Calu3 (cell line): ENCODE measurements around the gene GPR68. TPM values are rescaled to one million over a fixed set of nuclear protein-coding genes. Genes with fewer than 3 reads are reported as not detected.
"Not testable (repeated sequence)": the region's sequence is repeated elsewhere in the genome, so short reads cannot be mapped to it uniquely, and the experiment has no call there.

Experiments
- BruUV-seq: library from RNA; stranded (reverse); fragments of 400-500 nt; replicated peaks from 2 replicates; lab custom pipeline; 2021; lab: Mats Ljungman, UMichigan
- CTCF ChIA-PET: fragments of 300-600 bp; sonication (Branson Sonifier 250); formaldehyde crosslinking; loops from one replicate; lab custom pipeline; 2022; ENCODE audit warnings: antibody characterized with exemption; lab: Charles Lee
- DNase-seq: peaks from one replicate; pipeline ENCODE4 v3.0.0; 2022
- H3K27ac Mint-ChIP-seq: one replicate; pipeline ENCODE4 v1.8.0; 2022; ENCODE audit warnings: mixed read lengths; ENCODE audit not compliant: unreplicated experiment
- H3K27me3 Mint-ChIP-seq: one replicate; pipeline ENCODE4 v1.8.0; 2022; ENCODE audit warnings: mixed read lengths; ENCODE audit not compliant: unreplicated experiment
- H3K36me3 Mint-ChIP-seq: one replicate; pipeline ENCODE4 v1.8.0; 2022; ENCODE audit warnings: mild to moderate bottlenecking, moderate library complexity, mixed read lengths; ENCODE audit not compliant: insufficient read depth, unreplicated experiment
- H3K4me1 Mint-ChIP-seq: one replicate; pipeline ENCODE4 v1.8.0; 2022; ENCODE audit warnings: mild to moderate bottlenecking, low read depth, mixed read lengths; ENCODE audit not compliant: unreplicated experiment
- H3K4me3 Mint-ChIP-seq: one replicate; pipeline ENCODE4 v1.8.0; 2022; ENCODE audit warnings: mild to moderate bottlenecking, low read depth, moderate library complexity, mixed read lengths; ENCODE audit not compliant: unreplicated experiment
- H3K9me3 Mint-ChIP-seq: one replicate; pipeline ENCODE4 v1.8.0; 2022; ENCODE audit warnings: low read depth, mixed read lengths; ENCODE audit not compliant: unreplicated experiment
- CTCF ChIP-seq: fragments of 200-600 bp; IDR thresholded peaks from one replicate; pipeline ENCODE4 v1.8.0; 2022; ENCODE audit warnings: antibody characterized with exemption; ENCODE audit not compliant: unreplicated experiment
- intact Hi-C: fragments of 100-400 bp; cut with micrococcal nuclease; formaldehyde crosslinking; loops from one replicate; pipeline ENCODE4 v1.10.0; 2022; ENCODE audit not compliant: unreplicated experiment
- total RNA-seq: library from RNA; stranded (reverse); gene quantifications from 2 replicates; pipeline ENCODE4 v1.2.3, GENCODE V29; 2022

Gene GPR68
- total RNA-seq, 1 experiment from 2014 or later: not detected

GRCh38 chr14:91184559-91184958 lies 59.9 kb downstream of the GPR68 start:
- no peak for TF ChIP-seq CTCF
- no TSS peak for BruUV-seq
- H3K4me3 Mint-ChIP-seq: no peak overlapping the region

GRCh38 chr14:91182753-91183152 lies 61.8 kb downstream of the GPR68 start:
- CTCF ChIA-PET, H3K4me1 Mint-ChIP-seq, intact Hi-C loops, DNase-seq, H3K27me3 Mint-ChIP-seq, H3K4me3 Mint-ChIP-seq, H3K27ac Mint-ChIP-seq, H3K9me3 Mint-ChIP-seq, BruUV-seq: not testable (repeated sequence)
- peaks cover 15% of the 10 kb centered on the region for H3K36me3 Mint-ChIP-seq

More at GRCh38 chr14:91184559-91184958, 59.9 kb downstream of the GPR68 start:
- H3K4me1 Mint-ChIP-seq: no peaks in the 10 kb centered on the region
- H3K27me3 Mint-ChIP-seq: no peaks in the 10 kb centered on the region
- H3K36me3 Mint-ChIP-seq: peaks cover 24% of the 10 kb centered on the region
- H3K9me3 Mint-ChIP-seq: no peaks in the 10 kb centered on the region
- no peak overlapping the region for H3K27ac Mint-ChIP-seq
- CTCF ChIA-PET: interaction anchor here (0.7 kb wide), 1 partner anchor 727 kb away, joined by 7 read pairs; no protein-coding TSS in a partner anchor
- DNase-seq: no peak
- intact Hi-C loops: no loop called here

Other genes starting within 250 kb of the GPR68 start
- gene RPS6KA5, start 184.1 kb downstream of the GPR68 start, total RNA-seq: 9.7 and 10.3 TPM in 2 replicates
- 69.3 and 78.5 TPM in 2 replicates for gene DGLUCY, start 130.6 kb downstream of the GPR68 start, total RNA-seq
- gene CCDC88C, start 173.1 kb upstream of the GPR68 start, total RNA-seq: 33.2 and 43.9 TPM in 2 replicates